GM18519 (cell line): Measurements from ENCODE around the gene EPRS1.
"Not testable (repeated sequence)": the region's sequence is repeated elsewhere in the genome, so short reads cannot be mapped to it uniquely, and the experiment has no call there.

Experiments
- ATAC-seq: cut with Tn5 transposase; IDR thresholded peaks from one replicate; pipeline ENCODE4 v1.9.1; 2021; ENCODE audit warnings: mild to moderate bottlenecking, moderate library complexity; ENCODE audit not compliant: unreplicated experiment, low FRiP score

Gene EPRS1

GRCh38 chr1:220046052-220046930, at the start of gene EPRS1:
Gene EPRS1, minus strand, starts transcription at chr1:220046505. Its CDS starts 117 bp downstream, at chr1:220046388.
- peak; percentile 99 for ATAC-seq

GRCh38 chr1:220094016-220094911, 48.0 kb upstream of the EPRS1 start, which contains the start of gene IARS2:
Gene IARS2, plus strand, starts transcription at chr1:220094132. Its CDS starts 85 bp downstream, at chr1:220094217.
- ATAC-seq: peak; percentile 29

GRCh38 chr1:220093361-220094015, 47.2 kb upstream of the EPRS1 start:
- ATAC-seq: peak; percentile 17

GRCh38 chr1:220092694-220093093, 46.4 kb upstream of the EPRS1 start:
- no peak for ATAC-seq

- peak; percentile 57 for ATAC-seq
These were observed 43.6 kb upstream of the EPRS1 start, which contains the start of gene BPNT1 for GRCh38 chr1:220089650-220090556. Gene BPNT1, minus strand, starts transcription at chr1:220089788. Its CDS starts 9,942 bp downstream, at chr1:220079846.

- not testable (repeated sequence) for ATAC-seq
These were observed 40.0 kb upstream of the EPRS1 start for GRCh38 chr1:220086261-220086686.

GRCh38 chr1:220084460-220084859, 38.2 kb upstream of the EPRS1 start:
- no peak for ATAC-seq

- no peak for ATAC-seq
These were observed 31.6 kb upstream of the EPRS1 start for GRCh38 chr1:220077887-220078286.

GRCh38 chr1:220076861-220077762, 30.8 kb upstream of the EPRS1 start:
- ATAC-seq: no peak

GRCh38 chr1:220067269-220068204, 21.2 kb upstream of the EPRS1 start:
- no peak for ATAC-seq

- no peak for ATAC-seq
These were observed 16.3 kb upstream of the EPRS1 start for GRCh38 chr1:220062629-220063028.

- no peak for ATAC-seq
These were observed 14.6 kb upstream of the EPRS1 start for GRCh38 chr1:220060876-220061275.

- no peak for ATAC-seq
These were observed 10.1 kb upstream of the EPRS1 start for GRCh38 chr1:220056374-220056773.

GRCh38 chr1:220045356-220046051, 801 bp downstream of the EPRS1 start:
- no peak for ATAC-seq

GRCh38 chr1:220044678-220045355, 1.5 kb downstream of the EPRS1 start:
- no peak for ATAC-seq

- ATAC-seq: no peak
These were observed 2.7 kb downstream of the EPRS1 start for GRCh38 chr1:220043646-220044045.
